GM18508 (cell line): Measurements from ENCODE around the gene CYP11A1.

ENCODE experiments used
- ATAC-seq: cut with Tn5 transposase; IDR thresholded peaks from one replicate; pipeline ENCODE4 v1.9.1; 2021; ENCODE audit warnings: moderate number of reproducible peaks; ENCODE audit not compliant: insufficient read depth, unreplicated experiment

The CYP11A1 gene

DNA sequence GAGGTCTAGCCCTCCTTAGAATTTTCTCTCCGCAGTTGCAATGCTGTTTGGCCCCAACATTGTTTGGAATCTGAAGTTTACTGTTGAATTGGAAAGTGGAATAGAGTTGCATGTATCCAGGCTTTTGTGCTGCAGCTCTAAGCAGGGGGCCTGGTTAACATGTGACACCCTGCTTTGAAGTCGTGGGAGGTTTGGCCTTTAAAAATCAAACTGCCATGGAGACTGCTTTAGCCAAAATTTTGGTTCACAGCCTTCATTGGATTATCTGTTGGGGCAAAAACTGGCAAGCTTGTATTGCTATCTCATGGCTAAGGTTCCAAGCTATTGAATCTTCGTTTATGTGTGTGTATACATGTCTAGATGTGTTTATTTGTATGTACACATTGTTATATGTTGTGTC lies 15.8 kb downstream of the CYP11A1 start:
- ATAC-seq = no peak

DNA sequence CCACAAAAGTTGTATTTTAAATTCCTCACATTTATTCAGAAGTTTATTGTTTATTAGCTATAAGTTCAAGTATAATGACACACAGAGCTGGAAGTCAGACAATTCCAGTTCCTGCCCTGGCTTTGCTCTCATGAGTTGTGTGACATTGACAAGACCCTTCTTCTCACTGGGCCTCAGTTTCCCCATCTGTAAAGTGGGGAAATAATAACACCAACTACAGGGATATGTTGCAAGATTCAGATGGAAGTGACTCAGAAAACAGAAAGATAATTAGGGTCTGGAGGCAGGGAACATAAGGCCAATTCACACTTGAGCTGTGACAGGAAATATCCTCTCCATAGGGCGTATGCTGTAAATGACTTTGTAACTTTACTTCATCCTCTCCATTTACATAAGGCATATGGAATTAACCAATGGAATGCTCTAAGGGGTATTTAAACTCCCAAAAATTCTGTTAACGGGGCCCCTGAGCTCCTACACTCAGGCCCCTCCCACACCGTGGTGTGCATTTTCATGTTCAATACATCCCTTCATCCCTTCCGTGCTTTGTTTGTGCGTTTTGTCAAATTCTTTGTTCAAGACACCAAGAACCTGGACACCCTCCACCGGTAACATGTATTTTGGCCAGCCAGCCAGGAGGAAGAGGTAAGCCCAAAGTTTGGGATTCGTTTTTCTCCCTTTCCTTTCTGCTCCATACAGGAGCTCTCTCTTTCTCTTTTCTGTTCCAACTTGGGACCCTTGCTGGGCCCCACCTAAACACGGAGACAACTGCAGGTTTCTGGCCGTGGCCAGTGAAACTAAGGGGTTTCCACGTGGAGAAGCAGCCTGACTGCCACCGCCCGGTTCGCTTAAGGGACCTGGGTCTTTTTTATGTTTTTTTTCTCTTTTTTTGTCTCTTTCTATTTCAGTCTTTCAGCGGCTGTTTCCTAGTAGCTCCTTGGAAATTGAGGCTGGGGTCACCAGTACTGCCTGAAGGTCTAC lies 16.9 kb downstream of the CYP11A1 start:
- no peak for ATAC-seq

DNA sequence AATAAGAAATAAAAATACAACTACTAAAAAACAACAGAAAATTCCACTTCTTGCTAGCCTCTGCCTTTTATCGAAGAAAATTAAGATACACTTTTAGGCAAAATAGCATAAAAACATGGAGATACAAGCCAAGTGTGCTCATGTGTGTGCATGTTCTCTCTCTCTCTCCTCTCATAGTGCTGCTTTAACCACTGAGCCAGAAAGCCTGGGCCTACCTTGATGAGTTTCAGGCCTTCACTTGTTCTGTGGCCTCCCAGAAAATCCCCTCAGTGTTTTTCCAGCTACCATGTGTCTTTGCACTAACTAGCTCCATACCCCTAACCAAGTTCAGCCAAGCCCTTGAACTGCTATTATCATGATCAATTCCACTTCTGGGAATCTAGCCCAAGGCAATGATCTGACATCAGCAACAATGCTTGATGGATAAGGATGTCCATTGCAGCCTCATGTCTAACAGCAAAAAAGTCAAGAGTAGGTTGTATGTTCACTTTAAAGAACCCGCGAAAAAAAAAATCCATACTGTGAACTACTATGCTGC lies 18.1 kb downstream of the CYP11A1 start:
- ATAC-seq = no peak

DNA sequence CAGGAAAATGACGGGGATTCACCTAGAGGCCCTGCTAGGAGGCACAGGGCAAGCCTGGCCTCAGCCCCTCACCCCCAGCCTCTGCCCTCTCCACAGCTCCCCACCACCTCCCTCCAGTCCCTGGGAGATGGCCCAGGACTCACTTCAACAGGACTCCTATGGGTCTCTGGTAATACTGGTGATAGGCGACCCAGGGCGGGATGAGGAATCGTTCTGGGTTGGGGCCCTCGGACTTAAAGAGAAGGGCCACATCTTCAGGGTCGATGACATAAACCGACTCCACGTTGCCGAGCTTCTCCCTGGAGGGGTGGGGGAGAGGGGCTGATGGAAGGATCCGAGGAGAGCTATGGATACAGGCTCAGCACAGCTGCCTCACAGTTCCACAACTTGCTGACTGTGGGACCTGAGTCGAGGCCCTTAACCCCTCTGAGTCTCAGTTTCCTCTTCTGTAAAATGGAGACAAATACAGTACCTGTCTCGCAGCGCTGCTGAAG lies 19.6 kb downstream of the CYP11A1 start:
- no peak for ATAC-seq

DNA sequence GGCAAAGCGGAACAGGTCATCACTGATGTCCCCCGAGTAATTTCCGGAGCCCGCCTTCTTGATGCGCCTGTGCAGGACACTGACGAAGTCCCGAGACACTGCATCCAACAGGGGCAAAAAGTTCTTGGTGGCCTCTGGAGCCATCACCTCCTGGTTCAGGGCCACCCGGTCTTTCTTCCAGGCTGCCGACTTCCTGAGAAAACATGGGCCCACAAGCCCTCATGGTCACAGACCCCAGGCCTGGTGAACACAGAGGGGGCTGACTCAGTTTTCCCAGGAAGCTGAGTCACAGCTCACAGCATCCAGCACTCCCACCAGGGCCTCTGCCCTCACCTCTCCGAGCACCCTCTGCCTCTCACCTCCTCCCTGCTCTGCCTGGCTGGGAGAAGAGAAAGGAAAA lies 22.4 kb downstream of the CYP11A1 start:
- no peak for ATAC-seq

DNA sequence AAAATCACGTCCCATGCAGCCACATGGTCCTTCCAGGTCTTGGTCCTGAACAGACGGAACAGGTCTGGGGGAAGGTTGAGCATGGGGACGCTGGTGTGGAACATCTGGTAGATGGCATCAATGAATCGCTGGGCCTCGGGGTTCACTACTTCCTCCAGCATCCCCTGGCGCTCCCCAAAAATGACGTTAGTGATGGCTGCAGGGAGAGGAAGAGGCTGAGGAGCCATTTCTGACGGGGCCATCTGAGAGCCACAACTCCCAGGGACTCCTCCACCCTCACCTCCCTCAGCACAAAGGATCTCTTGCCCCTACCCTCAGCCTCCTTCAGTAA lies 23.7 kb downstream of the CYP11A1 start:
- no peak for ATAC-seq

DNA sequence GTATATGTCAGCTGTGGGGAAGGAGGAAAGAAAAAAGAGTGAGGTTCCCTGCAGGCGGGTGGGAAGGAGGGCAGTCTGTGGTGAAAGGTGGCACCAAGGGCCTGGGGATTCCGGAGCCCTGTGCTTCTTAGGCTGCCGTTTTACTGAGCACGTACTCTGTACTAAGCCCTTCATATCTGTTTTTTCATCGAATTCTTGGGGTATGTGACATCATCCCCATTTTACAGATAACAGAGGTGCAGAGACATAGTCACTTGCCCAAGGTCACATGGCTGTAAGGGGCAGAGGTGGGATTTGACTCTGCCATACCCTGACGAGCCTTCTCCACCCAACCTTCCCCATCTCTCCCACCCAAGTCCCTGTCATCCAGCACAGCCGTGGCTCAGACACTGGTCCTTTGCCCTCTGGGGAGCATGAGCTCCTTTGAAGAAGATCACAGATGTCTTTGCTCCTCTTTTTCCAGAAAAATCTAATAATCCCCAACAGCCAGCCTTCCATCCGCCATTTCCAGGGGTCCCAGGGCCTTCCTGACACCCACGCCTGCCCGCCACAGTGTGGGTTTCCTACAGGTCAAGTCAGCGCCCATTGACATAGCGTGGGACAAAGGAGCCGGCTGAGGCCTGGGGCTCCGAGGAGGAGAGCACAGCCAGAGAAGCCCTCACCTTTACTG lies 24.2 kb downstream of the CYP11A1 start:
- no peak for ATAC-seq

DNA sequence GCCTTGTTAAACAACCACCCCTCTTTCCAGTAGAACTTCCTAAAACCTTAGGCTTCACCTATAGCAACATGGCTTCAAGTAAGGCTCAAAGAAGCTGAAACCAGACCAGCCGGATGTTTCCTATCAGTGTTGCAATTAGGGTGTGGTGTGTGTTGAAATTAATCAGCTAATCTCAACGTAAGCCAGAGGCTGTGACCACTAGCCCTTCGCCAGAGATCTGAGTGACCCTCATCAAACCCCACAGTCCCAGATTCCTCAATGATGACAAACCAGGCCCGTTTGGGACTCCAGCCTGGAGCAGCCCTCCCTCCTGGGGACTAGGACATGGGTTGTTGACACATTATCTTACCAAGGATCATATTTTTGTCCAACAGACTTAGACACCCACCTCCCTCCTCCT lies 27.3 kb downstream of the CYP11A1 start:
- ATAC-seq = no peak

DNA sequence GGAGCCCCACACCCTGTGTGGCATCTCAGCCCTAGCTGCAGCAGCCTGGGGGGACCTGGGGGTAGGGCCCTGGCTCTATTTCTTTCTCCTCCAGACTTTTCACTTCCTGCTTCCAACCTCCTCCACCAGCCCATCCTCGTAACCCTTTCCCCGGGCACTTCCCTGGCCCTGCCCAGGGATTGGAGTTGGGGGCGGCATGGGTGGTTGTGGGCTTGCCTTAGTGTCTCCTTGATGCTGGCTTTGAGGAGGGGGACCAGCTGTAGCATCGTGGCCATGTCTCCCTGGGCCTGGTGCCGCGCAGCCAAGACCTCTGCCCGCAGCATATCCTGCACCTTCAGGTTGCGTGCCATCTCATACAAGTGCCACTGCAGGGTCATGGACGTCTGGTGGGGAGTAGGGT lies 28.1 kb downstream of the CYP11A1 start:
- ATAC-seq = no peak

DNA sequence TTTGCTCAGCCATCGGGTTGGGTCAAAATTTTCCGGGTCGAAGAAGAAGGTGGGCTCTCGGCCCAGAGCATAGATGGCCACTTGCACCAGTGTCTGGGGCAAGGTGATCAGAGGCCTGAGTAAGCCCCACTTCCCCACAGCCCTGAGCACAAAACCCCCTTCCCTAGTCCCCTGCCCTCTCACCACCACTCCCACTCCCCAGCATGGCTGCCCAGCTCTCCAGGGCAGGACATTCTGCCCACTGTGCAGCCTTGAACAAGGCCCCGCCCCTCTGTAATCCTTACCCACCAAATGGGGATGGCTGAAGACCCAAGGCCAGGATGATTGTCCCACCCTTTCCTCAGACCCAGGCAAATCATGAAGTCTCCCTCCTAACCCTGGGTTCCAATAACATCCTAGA lies 28.8 kb downstream of the CYP11A1 start:
- ATAC-seq = no peak

DNA sequence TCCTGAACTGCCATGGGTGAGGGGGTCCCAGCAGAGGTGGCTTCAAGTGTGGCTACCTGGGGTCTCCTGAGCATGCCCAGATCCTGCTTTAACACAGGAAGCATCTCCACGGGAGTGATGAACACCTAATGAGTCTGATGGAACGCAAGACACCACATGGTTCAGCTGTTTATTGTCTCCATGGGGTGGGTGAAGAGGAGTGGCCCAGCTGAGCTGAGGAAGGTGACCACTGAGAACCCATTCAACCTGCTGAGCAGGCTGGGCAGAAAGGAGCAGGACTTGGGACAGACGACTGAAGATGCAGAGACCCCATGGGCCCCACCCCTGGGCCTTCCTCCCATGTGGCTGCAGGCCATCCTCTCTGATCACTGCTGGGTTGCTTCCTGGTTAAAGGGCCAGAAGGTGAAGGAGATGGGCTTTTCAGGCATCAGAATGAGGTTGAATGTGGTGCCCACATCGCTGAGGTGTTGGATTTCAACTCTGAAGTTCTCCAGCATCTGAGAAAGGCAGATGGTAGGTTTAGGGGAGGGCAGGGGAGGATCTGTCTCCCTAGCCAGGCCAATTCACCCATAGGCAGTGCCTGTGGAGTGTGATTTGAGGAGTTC lies 29.7 kb downstream of the CYP11A1 start:
- no peak for ATAC-seq

DNA sequence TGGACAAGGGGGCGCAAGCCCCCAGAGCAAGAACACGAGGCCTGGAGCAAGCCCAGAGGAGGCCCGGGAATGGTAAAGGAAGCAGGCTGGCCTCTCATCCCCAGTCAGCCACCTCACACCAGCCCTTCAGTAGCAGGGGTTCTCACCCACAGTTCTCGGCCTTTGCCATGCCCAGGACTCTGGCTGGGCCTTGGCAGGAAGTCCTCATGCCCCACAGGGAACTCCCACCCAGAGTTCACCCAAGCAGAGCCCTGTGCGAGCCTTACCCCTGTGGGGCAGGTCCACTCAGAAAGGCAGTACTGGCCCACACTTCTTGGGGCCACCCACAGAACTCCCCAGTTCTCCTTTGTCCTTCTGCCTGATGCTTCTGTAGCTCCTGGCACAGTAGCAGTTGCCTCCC lies 30.3 kb downstream of the CYP11A1 start:
- ATAC-seq = no peak

DNA sequence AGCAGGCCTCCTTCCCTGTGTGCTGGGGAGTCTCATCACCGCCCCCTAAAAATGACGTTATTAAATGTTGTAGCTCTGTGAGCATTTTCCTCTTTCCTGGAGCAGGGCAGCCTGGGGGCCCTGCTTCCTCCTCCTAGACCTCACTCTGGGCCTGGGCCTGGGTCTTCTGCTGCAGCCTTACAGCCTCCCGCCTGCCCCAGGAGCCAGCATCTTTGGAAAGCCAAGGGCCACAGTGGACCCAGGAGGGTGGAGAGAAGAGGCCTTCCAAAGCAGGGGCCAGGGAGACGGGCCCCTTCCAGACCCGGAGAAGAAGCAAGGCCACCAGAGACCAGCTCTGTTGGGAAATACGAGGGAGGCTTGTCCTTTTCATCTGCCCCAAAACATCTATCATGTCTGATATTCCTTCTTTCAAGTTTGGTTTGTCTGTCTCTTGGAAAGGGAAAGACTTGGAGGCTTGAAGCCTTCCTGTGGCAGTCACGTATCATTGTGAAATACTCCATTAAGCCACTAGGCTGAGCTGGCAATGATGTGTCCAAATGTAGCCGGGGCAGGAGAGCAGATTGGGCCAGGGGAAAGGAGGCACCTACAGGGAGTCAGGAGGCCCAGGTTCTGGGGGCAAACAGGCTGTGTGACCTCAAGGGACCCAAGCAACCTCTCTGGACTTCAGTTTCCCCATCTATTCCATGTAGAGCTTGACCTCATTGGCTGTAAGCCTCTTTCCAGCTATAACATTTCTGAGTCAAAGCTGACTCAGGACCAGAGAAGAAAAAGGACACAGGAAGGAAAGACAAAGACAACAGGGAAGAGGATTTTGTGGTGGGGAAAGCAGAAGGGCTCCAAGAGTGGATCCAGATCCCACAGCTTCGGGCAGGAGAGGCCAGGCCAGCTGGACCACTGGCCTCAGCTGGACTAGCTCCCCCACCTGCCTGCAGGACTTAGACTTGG lies 31.1 kb downstream of the CYP11A1 start:
- ATAC-seq = no peak

DNA sequence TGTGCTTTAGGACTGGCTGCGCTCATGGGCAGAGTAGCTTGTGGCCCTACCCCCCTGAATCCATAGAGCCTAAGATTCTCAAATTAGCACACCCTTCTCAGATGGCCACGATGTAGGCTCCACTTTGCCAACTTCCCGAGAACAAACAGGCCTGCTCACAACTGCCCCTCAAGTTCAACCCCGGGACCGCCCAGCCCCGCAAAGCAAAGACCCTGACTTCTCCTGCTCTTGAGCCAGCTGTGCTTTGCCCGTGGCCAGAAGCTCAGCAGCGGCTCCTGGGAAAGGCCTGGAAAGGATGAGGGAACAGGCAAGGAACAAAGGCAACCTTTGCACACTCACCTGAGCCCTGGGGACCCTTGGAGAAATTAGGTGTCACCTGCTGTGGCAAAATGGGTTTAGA lies 32.0 kb downstream of the CYP11A1 start:
- ATAC-seq = no peak

DNA sequence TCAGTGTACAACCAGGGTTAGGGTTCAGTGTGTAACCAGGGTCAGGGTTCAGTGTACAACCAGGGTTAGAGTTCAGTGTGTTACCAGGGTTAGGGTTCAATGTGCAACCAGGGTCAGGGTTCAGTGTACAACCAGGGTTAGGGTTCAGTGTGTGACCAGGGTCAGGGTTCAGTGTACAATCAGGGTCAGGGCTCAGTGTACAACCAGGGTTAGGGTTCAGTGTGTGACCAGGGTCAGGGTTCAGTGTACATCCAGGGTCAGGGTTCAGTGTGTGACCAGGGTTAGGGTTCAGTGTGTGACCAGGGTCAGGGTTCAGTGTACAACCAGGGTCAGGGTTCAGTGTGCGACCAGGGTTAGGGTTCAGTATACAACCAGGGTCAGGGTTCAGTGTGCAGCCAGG lies 33.3 kb downstream of the CYP11A1 start:
- ATAC-seq = no peak

DNA sequence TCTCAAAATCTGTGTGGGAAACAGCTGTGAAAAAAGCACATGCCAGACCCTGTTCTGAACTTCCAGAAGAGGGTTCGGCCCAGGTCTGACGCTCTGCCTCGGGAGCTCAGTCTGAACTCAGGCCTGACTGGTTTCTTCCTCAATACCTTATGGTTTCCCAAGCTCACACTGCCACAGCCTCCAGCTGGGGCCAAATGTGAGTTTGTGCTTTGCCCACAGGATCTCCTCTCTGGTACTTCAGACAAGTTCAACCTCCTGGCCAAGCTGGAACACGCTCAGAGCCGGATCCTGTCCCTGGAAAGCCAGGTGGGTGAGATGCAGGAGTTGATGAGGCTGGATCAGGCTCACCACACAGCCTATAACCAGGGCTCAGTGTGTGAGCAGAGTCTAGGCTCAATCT lies 33.8 kb downstream of the CYP11A1 start:
- no peak for ATAC-seq

DNA sequence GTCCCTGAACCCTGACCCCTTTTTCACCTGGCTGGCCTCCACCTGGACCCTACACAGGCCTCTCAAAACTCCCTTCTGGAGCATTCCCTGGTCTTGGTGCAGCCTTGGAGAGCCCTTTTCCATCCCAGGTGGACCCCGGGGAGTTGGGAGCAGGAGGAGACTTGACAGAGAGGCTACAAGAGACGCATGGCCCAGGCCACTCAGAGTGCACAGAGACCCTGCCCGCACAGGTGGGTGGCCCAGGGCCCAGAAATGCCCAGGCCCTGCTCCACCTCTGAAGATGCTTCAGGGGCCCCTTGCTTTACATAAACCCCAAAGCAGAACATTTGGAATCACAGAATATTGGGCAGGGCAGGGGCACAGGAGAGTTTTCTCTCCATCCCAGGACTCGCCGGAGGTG lies 34.4 kb downstream of the CYP11A1 start:
- ATAC-seq = no peak

DNA sequence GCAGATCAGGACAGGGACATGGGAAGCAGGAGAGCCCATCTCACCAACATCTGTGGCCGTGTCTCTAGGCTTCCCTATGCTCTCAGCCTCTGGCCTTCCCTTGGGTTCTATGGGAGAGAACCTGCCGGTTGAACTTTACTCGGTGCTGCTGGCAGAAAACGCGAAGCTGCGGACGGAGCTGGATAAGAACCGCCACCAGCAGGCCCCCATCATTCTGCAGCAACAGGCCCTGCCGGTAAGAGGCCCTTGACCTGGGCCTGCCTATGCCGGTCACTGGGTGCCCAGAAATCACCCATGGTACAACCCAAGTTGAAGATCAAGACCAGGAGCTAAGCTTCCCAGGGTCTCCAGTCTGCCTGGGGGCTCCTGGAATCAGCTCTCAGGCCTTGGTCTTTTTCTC lies 34.8 kb downstream of the CYP11A1 start:
- ATAC-seq = no peak

DNA sequence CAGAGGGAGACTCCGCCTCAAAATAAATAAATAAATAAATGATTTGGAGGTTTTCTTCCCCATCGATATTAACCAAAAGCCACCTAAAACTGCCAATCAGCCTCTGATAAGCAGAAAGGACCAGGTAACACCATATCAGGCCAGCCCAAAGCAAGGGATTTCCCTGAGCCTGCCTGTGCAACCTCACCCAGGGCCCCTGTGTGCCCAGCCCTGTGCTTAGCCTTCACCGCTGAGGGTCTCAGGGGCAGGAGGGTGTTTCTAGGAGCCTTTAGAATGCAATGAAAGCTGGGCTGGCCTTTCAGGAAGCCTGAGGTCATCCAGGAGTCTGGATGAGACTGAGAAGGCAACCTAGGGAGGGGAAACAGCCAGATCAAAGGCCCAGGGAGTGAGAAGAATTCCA lies 35.4 kb downstream of the CYP11A1 start:
- no peak for ATAC-seq

DNA sequence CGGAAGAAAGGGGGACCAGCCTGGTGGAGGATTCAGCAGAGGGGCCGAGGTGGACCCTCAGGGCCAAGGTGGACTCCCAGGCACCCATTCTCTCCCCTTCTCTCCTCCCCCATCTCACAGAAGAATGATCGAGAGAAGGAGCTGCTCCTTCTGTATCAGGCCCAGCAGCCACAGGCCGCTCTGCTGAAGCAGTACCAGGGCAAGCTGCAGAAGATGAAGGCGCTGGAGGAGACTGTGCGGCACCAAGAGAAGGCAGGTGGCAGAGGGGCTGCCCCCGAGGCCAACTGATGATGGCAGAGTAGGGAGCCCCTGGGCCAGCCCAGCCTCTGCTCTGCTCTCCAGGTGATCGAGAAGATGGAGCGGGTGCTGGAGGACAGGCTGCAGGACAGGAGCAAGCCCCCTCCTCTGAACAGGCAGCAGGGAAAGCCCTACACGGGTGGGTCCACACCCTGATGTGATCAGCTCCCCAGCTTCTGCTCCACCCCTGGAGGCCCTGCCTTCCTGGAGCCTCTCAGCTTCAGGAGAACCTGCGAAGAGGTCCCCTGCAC lies 36.5 kb downstream of the CYP11A1 start:
- no peak for ATAC-seq
